22Rv1 (cell line): ENCODE measurements around the gene SETD4.

Source experiments
- ZFX ChIP-seq: fragments of 450-650 bp; IDR thresholded peaks from 2 replicates; pipeline ENCODE4 v1.6.1; 2017; ENCODE audit warnings: antibody characterized with exemption, borderline replicate concordance
- TF ChIP-seq, protein P1 (sequence below): fragments of 450-650 bp; IDR thresholded peaks from 2 replicates; pipeline ENCODE4 v1.5.1; 2017; ENCODE audit warnings: mild to moderate bottlenecking

DNA sequence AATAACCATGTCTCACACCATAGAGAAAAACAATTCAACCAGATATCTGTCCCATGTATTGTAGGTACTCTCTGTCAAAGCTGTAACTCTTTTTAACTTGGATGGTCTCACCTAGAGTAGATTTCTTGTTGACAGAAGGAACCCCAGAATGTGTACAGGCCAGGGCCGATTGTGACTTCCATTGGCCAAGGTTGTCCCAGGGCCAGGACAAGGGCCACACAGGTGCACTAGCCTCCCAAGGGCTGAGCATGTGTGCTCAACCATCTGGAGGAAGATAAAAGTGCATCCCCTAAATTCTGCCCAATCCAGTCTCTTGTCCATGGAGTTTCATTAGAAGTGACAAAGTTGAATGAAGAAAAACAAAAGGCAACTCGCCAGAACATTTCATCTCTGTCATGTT, 51.8 kb downstream of the SETD4 start:
- TF ChIP-seq, protein P1, sequence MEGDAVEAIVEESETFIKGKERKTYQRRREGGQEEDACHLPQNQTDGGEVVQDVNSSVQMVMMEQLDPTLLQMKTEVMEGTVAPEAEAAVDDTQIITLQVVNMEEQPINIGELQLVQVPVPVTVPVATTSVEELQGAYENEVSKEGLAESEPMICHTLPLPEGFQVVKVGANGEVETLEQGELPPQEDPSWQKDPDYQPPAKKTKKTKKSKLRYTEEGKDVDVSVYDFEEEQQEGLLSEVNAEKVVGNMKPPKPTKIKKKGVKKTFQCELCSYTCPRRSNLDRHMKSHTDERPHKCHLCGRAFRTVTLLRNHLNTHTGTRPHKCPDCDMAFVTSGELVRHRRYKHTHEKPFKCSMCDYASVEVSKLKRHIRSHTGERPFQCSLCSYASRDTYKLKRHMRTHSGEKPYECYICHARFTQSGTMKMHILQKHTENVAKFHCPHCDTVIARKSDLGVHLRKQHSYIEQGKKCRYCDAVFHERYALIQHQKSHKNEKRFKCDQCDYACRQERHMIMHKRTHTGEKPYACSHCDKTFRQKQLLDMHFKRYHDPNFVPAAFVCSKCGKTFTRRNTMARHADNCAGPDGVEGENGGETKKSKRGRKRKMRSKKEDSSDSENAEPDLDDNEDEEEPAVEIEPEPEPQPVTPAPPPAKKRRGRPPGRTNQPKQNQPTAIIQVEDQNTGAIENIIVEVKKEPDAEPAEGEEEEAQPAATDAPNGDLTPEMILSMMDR, result no peak
- no peak for TF ChIP-seq ZFX
